Caki2 (cell line): ENCODE data around the gene XYLT1. TPM values are rescaled to one million over a fixed set of nuclear protein-coding genes. Genes with fewer than 3 reads are reported as not detected.
"Not testable (repeated sequence)": the region's sequence is repeated elsewhere in the genome, so short reads cannot be mapped to it uniquely, and the experiment has no call there.

ENCODE experiments used
- DNase-seq: peaks from one replicate; pipeline ENCODE4 v3.0.0-alpha.2; 2015; ENCODE audit warnings: low read depth
- in situ Hi-C: cut with HindIII; loops from 2 replicates; pipeline ENCODE4 v1.10.0; 2016; ENCODE audit warnings: low sequenced_read_pairs, low pct_unique_long_range_greater_than_20kb, mixed read lengths
- total RNA-seq: library from RNA; depleted of rRNA; stranded (reverse); fragments of >200 nt; shearing (Covaris generic); gene quantifications from 2 replicates; pipeline ENCODE4 v1.2.3, GENCODE V29; 2014; ENCODE audit warnings: low replicate concordance

XYLT1 gene
- total RNA-seq, 1 experiment from 2014 or later, result 5.8 TPM

DNA sequence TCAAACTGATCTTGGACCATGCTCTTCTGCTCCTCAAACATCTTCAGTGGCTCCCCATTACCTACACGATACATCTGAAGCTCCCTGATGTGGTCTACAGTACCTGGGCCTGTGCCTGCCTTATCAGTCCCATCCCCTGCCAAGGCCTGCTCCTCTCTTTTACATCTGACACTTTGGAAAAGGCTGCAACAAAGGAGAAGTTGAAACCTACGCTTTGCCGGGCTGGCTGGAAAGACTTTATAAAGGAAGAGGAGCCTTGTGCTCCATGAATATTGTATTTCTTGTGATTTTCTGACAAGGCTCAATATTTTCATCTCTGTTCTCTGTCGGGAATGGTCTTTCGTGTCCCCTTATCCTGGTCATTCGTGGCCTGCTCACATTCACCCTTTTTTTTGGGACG lies 132.5 kb downstream of the XYLT1 start:
- DNase-seq, result no peak
- in situ Hi-C loops, result no loop called here

DNA sequence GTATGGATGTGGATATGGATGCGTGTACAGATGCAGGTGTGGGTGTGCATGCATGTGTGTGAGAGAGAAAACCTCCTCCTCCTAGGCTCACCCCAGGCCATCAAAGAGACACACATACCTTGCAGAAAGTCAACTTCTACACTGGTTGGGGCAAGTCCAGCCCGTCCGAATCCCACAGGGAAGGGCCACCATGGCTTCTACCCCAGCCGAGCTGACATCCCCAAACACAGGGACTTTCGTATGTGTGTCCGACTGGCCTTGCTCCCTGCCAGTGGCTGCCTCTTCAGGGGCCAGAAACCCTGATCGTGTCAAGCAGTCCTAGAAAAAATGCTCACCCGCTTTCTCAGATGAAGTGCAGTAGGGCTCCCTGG lies 134.2 kb downstream of the XYLT1 start:
- in situ Hi-C loops, result no loop called here
- DNase-seq, result no peak

DNA sequence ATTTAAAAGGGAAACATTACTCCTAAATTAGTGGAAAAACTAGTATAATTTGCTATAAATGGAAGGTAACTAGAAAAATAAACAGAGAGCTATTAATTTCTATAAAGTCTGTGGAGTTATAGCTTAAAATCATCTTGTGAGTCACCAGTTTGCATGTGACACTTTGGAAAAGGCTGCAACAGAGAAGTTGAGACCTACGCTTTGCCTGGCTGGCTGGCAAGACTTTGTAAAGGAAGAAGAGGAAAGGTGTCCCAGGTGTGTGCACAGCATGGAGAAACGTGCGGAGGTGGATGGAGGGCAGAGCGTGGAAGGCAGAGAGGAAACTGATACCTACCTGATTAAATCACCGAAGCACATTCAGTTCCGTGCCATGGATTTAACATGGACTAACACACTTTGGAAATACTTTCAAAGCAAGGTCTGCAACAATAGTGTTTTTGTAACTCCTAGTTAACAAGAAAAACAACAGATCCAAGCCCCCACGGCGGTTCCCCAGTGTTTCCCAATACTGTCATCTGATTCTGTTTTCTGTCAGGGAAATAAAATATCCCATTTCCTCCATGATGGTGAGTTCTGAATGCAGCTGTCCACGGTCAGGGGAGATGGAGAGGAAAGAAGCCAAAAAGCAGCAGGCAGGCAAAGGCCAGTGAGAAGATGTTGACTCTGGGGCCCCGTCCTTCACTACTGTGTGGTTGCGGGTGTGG lies 134.8 kb downstream of the XYLT1 start:
- in situ Hi-C loops, result no loop called here
- DNase-seq, result no peak

DNA sequence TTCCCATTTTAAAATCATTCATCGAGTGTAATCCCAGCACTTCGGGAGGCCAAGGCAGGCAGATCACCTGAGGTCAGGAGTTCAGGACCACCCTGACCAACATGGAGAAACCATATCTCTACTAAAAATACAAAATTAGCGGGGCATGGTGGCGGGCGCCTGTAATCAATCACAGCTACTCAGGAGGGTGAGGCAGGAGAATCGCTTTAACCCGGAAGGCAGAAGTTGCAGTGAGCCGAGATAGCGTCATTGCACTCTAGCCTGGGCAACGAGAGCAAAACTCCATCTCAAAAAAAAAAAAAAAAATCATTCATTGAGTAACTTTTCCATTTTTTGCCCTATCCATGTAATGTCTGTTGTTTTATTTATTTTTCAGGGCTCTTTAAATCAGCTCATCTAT lies 135.4 kb downstream of the XYLT1 start:
- DNase-seq, in situ Hi-C loops: not testable (repeated sequence)

DNA sequence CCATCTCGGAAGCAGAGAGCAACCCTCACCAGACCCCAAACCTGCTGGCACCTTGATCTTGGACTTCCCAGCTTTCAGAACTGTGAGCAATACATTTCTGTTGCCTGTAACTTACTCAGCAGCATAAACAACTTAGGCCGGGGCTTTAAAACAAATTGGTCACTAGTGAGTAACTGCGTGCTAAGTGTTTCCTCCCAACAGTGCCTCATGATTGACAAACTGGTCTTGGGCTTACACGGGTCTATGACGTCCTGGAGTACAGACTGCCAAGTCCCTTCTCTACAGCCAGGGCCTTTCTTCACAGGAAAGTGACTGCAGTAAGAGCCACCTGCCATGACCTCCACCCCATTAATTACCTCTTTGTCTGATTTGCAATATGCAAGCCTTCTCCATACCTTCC lies 136.7 kb downstream of the XYLT1 start:
- no peak for DNase-seq
- in situ Hi-C loops, result no loop called here

DNA sequence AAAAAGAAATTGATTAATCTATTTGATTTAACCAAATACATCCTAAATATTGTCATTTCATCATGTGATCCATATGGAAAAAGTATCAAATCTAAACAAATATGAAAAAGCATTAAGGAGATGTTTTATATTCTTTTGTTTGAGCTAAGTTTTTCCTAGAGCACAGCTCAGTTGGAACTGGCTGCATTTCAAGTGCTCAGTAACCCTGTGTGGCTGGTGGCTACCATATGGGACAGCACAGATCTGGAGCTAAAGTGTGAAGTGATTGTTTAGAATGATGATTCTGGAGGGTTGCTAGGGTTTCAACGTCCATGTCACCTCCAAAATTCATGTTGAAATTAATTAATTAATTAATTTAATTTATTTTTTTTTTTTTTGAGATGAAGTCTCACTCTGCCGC lies 137.5 kb downstream of the XYLT1 start:
- in situ Hi-C loops, result no loop called here
- DNase-seq, result no peak

DNA sequence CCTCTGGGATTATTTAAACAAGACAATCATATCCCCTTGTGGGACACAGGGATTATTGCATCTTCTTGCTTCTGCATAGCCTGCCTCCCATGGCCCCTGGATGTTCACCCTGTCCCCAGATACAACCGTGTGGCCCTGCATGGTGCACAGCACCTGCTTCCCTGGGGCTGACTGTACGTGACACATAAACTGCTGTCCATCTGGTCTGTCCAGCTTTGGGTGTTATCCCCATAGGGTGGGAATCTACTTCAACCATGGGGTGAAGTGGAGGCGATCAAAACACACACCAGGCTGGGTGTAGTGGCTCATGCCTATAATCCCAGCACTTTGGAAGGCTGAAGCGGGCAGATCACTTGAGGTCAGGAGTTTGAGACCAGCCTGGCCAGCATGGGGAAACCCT lies 138.8 kb downstream of the XYLT1 start:
- in situ Hi-C loops, result no loop called here
- DNase-seq, result no peak

DNA sequence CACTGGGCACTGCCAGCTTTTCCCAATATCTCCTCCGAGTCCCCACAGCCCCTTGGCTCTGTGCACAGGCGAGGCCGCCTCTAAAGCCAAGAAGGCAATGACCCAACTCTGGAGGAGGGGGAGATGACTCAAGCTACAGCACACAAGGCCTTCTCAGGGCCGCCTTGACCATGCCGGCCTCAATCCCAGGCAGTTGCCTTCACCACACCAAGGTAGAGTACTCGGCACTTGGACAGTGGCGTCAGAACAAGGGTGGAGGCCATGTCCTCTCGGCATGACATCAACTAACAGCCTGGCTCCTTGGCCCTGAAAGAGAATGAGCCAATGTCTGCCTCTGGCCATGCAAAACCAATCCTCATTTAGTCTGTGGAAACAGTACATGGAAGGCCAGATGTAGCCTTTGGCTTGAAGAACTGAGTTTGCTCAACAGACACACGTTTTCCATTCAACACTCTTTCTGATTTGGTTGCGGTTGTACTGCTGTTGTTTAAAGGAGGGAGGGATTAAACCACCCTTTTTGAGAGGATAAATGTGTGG lies 139.6 kb downstream of the XYLT1 start:
- in situ Hi-C loops, result no loop called here
- DNase-seq, result no peak

DNA sequence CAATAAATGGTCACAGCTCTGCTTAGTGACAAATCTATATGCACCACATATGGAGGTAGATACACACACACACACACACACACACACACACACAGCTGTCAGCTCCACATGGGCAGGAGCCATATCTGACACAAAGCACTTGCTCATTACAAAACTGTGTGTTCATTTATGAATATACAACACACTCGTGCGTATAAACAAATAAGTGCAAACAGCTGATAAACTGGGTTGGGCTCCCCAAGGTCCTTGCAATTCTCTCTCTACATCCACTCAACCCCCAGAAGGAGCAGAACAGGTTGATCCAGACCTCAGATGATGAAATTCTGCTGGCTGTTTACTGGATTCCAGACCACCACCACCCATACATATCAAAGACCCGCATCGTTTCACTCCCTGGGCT lies 140.7 kb downstream of the XYLT1 start:
- in situ Hi-C loops, result no loop called here
- DNase-seq, result no peak

DNA sequence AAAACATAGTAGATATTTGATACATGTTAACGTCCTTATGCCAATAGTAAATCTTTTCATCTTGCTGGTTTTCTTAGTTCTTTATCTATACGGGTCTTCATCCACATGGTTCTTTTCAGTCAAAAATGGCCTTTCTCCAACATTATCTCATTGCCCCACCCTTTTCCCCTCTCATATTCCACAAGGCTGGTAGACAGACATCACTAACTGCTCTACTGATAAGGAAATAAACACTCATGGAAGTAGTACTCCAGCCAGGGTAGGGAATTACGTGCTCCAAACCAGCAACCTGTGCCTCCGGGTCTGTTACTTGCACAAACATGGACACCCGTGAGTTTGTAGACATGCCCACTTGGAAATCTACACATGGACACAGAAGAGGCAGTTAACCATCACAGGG lies 141.4 kb downstream of the XYLT1 start:
- in situ Hi-C loops, result no loop called here
- no peak for DNase-seq

DNA sequence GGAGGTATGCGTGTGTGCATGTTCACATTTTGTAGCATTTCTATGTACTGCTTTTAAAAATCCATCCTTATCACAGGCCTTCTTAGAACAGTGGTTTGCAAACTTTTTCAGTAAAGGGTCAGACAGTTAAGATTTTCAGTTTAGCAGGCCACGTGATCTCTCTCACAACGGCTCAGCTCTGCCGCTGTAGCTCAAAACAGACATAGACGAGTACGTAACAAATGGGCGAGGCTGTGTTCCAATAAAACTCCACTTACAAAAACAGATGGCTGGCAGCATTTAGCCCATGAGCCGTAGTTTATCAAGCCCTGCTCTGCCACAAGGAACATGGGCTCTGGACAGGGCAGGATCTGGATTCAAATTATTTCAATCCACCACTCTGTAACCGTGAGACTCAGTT lies 141.8 kb downstream of the XYLT1 start:
- no peak for DNase-seq
- in situ Hi-C loops, result no loop called here

DNA sequence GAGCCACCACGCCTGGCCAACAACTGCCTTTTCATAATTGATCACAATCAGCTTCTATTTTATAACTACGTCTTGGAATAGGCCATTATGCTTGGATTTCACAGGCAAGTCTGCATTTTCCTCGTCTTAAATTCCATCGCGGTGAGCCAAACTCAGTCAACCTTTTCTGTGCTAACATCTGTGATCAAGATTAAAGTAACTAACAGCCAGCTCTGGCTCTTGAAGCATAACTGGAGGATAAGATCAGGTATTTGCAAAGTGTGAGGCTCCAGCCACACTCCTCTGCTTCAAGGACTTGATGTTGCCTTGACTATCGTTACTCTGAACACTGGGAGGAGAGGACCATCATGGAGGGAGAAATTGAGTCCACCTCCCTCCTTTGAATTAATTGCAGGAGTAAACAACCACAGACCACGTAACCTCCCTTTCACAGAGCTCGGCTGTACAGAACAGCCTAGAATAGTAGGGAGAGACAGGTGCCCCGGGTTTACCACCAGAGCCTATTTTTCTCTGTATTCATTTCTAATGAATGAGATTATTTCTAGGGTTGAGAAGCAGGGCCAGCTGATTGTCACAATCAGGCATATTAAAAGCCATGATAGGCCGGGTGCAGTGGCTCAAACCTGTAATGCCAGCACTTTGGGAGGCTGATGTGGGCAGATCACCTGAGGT lies 143.0 kb downstream of the XYLT1 start:
- DNase-seq, result peak; percentile 67
- in situ Hi-C loops, result no loop called here

DNA sequence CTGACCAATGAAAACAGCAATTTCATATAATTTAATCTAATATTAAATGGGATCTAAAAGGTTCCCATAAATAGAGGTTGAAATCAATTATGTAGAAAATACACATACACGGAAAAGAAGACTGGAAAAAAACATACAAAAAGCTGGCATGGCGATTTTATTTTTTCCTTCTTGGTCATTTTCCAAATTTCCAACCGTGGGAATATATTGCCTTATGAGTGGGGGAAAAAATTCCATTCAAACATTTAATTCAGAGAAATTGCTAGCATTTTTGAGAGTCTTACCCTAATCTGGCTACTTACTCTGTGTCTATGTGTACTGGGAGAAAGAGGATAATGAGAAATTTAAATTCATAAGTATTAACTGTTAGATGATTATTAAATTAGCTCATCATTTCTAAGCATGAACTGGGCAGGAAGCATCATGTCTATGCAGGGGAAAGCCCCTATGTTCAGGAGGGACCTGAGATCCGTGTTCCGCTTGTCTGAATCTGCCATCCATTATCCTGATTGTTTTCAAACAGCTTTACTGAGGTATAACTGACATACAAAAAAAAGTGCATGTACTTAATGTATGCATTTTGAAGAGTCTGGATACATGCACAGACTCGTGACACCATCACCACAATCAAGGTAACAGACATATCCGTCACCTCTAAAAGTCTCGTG lies 145.2 kb downstream of the XYLT1 start:
- in situ Hi-C loops, result no loop called here
- no peak for DNase-seq

DNA sequence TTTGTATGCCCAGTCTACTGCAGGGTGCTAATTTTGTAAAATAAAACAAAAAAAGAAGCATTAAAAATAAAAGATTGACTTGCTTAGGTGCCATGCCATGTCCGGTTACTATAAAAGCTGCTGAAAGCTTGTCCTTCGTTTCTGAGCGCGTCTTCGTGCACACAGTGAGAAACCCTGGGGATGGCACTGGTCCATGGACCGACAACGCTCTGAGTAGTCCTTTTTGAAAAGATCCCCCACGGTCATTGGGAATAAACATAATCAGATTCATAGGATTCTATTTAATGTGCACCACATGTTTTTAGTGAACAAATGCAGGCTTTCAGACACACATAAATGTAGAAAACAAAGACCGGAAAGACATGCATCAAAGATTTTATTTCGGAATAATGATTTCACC lies 146.3 kb downstream of the XYLT1 start:
- in situ Hi-C loops, result no loop called here

DNA sequence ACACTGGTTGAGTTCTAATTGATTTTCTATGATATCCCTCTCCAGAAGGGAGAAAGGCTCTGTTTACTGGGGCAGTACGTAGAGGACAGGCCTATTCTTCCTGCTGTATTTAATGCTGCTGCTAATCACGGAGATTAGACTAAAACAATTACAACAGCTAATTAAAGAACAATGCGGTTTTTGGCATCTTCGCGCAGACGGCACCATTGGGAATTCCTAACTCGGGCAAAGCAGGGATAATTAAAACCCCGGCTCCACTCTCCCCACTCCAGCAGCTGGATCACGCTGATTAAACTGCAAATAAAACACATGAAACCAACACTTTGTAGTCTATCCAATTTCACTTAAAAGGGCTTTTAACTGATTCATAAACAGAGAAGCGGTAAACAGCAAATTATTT lies 147.6 kb downstream of the XYLT1 start:
- DNase-seq, result no peak
- in situ Hi-C loops, result no loop called here

More for the DNA sequence above, 146.3 kb downstream of the XYLT1 start:
- no peak for DNase-seq

DNA sequence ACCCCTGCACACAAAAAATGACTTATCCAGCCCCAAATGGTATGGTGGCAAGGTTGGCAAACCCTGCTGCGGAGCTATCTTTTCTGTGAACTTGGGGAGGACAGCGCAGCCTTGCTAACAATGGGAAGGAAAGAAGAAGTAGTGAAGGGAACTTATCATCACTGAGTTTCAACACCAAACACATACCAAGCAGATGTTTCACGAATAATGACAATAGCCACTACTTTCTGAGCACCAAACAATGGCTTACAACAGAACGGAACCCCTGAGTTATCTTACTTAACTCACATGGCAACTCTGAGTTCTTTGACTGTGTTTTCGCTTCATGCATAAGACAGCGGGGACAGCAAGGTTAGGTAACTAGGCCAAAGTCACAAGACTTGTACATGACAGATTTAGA lies 148.9 kb downstream of the XYLT1 start:
- no peak for DNase-seq
- in situ Hi-C loops, result no loop called here

DNA sequence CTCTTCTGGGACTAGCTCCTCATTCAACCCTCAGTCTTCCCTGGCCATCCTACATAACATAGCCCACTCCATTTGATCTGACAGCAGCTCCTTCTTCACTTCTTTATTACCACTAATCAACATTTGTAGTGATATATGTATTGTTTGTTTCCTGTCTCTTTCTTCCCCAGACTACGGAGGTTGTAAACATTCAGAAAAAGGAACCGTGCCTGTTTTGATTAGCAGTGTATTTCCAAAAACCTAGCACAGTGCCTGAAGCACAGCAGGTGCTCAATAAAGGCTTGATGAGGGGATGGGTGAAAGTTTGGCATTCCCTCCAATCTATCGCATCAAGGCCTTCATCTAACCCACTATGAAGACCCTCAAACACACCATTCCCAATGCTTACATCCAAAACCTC lies 150.8 kb downstream of the XYLT1 start:
- in situ Hi-C loops, result no loop called here
- no peak for DNase-seq

DNA sequence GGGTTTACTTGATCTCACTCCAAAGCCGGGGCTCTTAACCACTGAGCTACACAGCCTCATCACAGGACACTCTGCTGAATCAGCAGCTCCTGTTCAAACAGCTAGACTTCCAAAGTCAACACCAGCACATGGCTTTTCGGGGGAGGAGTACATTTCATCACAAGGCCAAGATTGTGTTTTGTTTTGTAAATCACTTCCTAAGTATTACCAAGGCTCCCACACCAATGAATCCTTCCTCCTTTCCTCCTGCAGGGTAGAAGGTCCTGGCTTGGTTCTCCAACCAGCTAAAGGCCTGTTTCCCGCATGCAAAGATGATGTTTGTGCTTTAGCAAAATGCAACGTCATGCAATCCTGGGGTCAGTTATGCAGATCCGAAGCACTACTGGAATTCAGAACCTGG lies 152.5 kb downstream of the XYLT1 start:
- in situ Hi-C loops, result no loop called here

DNA sequence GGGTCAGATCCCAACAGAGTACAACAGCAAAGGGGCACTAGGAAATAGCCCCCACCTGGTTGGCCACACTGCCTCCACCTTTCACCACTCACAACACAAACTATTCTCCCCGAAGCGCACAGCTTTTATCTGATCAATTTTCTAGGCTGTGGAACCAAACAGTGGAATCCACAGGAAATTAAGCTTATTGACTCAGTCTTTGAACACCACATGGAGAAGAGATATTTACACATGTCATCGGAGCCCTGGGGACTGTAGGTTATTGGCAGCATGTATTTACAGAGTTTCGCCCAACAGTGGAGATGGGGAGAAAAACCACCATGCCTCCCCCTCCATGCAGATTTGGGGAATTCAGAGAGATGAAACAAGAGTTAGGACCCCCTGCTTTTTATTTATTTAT lies 154.8 kb downstream of the XYLT1 start:
- DNase-seq, result no peak
- in situ Hi-C loops, result no loop called here

More for the DNA sequence above, 152.5 kb downstream of the XYLT1 start:
- DNase-seq, result peak; percentile 36
